GM19463 (cell line): ENCODE data around the gene DENND2A.

Source experiments
- ATAC-seq: cut with Tn5 transposase; IDR thresholded peaks from one replicate; pipeline ENCODE4 v1.9.1; 2021; ENCODE audit warnings: mild to moderate bottlenecking, moderate library complexity; ENCODE audit not compliant: unreplicated experiment

Gene DENND2A

DNA sequence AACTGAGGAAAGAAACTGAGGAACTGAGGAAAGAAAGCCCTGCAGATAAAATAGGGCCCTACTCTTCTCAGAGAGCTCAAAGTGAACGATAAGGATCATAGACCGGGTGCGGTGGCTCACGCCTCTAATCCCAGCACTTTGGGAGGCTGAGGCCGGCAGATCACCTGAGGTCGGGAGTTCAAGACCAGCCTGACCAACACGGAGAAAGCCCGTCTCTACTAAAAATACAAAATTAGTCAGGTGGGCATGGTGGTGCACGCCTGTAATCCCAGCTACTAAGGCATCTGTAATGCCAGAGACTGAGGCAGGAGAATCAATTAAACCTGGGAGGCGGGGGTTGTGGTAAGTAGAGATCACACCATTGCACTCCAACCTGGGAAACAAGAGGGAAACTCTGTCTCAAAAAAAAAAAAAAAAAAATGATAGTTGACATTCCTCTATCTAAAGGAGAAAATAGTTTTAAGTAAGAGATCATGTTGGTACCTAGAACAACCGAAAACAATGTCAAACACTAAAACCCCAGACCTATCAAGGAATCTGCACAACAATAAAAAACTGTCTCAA is 163.8 kb downstream of the DENND2A start:
- ATAC-seq: no peak

DNA sequence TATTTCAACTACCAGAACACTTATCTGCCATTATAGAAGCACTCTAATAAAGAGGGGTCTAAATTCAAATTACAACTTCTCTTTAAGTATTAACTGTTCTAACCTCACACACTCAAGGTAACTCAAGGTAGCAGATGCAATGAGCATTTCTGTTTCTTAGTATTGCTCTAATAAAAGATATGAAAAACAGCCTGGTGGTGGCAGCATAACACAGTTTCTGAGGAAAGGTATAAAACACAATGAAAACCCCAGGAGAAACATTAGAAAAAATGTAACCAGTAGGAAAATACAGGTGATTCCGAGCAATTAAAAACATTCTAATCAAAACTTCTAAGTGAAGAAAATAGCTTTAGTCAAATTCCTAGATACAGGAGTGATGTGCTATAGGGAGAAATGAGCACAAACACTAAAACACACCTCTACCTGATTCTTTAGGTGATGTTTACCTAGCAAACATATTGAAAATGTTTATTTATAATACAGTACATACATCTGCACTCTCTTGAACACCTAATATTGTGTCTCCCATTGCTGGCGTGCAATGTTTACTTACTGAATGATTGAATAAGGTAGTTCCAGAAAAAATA is 164.8 kb downstream of the DENND2A start:
- ATAC-seq: no peak
